Endothelial cell of umbilical vein (primary cell): ENCODE measurements around the gene NEBL. TPM values are rescaled to one million over a fixed set of nuclear protein-coding genes. Genes with fewer than 3 reads are reported as not detected.

Source experiments
- BruUV-seq: library from RNA; stranded (reverse); fragments of 400-500 nt; replicated peaks from 2 replicates; lab custom pipeline; 2021; lab: Mats Ljungman, UMichigan
- CTCF ChIA-PET: fragments of 300-600, 350-600 bp; sonication (Branson Sonifier 250); formaldehyde crosslinking; loops from one replicate; lab custom pipeline; 2021; ENCODE audit warnings: antibody characterized with exemption, inconsistent platforms; lab: Charles Lee
- POLR2A ChIA-PET: fragments of 300-600, 350-600 bp; sonication (Branson Sonifier 250); formaldehyde crosslinking; loops from one replicate; lab custom pipeline; 2021; ENCODE audit warnings: antibody characterized with exemption, inconsistent platforms; lab: Charles Lee
- DNase-seq: peaks from one replicate; pipeline ENCODE4 v3.0.0-alpha.2; 2011; ENCODE audit warnings: low read depth, low spot score
- FAIRE-seq: peaks from 2 replicates; lab custom pipeline; 2011; peaks lifted over from hg19 to GRCh38; lab: Jason Lieb, UNC
- H2AFZ ChIP-seq: 2 replicates; pipeline ENCODE4 v1.6.0; 2012; ENCODE audit warnings: low read depth, low read length, control low read depth, inconsistent platforms
- H3K27ac ChIP-seq: 2 replicates; pipeline ENCODE4 v1.5.1; 2011; ENCODE audit warnings: low read depth, mild to moderate bottlenecking, control low read depth, low read length, moderate library complexity; ENCODE audit not compliant: insufficient read depth
- H3K27me3 ChIP-seq, 2 experiments: 2 replicates each; pipeline versions ENCODE4 v1.6.0 to v1.6.1; 2011; ENCODE audit warnings: low read length in 2 of 2, mixed read lengths in 1 of 2; ENCODE audit not compliant: control insufficient read depth in 2 of 2, insufficient read depth in 2 of 2
- H3K36me3 ChIP-seq, 2 experiments: 2 replicates in 1 of 2; 3 replicates in 1 of 2; pipeline ENCODE4 v1.5.1; 2011; ENCODE audit warnings: low read length in 2 of 2, mild to moderate bottlenecking in 1 of 2, moderate library complexity in 1 of 2; ENCODE audit not compliant: control insufficient read depth in 2 of 2, insufficient read depth in 2 of 2; ENCODE audit errors: extremely low read depth in 1 of 2
- H3K4me1 ChIP-seq: 3 replicates; pipeline ENCODE4 v1.5.1; 2011; ENCODE audit warnings: mild to moderate bottlenecking, low read length; ENCODE audit not compliant: control insufficient read depth, insufficient read depth; ENCODE audit errors: extremely low read depth
- H3K4me2 ChIP-seq: 2 replicates; pipeline ENCODE4 v1.6.1; 2011; ENCODE audit warnings: low read length, control low read depth, mixed read lengths; ENCODE audit not compliant: insufficient read depth
- H3K4me3 ChIP-seq, 3 experiments: fragments of 200-600 bp in 1 of 3; sonication (generic), shearing (Covaris generic) in 1 of 3; replicated peaks in 1 of 3; 2 replicates each; pipeline ENCODE4 v1.5.1; 2011 to 2016; ENCODE audit warnings: control low read depth in 3 of 3, low read length in 3 of 3, mild to moderate bottlenecking in 2 of 3, inconsistent platforms in 1 of 3, low read depth in 1 of 3, moderate library complexity in 1 of 3; ENCODE audit not compliant: insufficient read depth in 1 of 3
- H3K79me2 ChIP-seq: 2 replicates; pipeline ENCODE4 v1.6.0; 2012; ENCODE audit warnings: low read length, inconsistent platforms; ENCODE audit not compliant: control insufficient read depth, insufficient read depth
- H3K9ac ChIP-seq: replicated peaks from 2 replicates; pipeline ENCODE3; 2011; ENCODE audit warnings: low read length, control low read depth; ENCODE audit not compliant: insufficient read depth; ENCODE audit errors: extremely low read depth
- H3K9me1 ChIP-seq: replicated peaks from 3 replicates; pipeline ENCODE4 v1.6.0; 2011; ENCODE audit warnings: mild to moderate bottlenecking, low read length; ENCODE audit not compliant: control insufficient read depth, insufficient read depth; ENCODE audit errors: extremely low read depth
- H3K9me3 ChIP-seq: replicated peaks from 2 replicates; pipeline ENCODE4 v1.5.1; 2012; ENCODE audit warnings: low read length, inconsistent platforms; ENCODE audit not compliant: control insufficient read depth, insufficient read depth
- H4K20me1 ChIP-seq: replicated peaks from 2 replicates; pipeline ENCODE3; 2011; ENCODE audit warnings: mild to moderate bottlenecking, low read length; ENCODE audit not compliant: control insufficient read depth, insufficient read depth; ENCODE audit errors: extremely low read depth
- EZH2 ChIP-seq: IDR thresholded peaks from 2 replicates; pipeline ENCODE4 v1.6.1; 2012; ENCODE audit warnings: borderline replicate concordance, low read depth, mild to moderate bottlenecking, moderate library complexity, low read length, inconsistent platforms; ENCODE audit not compliant: severe bottlenecking
- FOS ChIP-seq: IDR thresholded peaks from 2 replicates; pipeline ENCODE4 v1.6.1; 2011; ENCODE audit warnings: mild to moderate bottlenecking, low read length, moderate library complexity, borderline replicate concordance; ENCODE audit not compliant: insufficient read depth
- GATA2 ChIP-seq: IDR thresholded peaks from 2 replicates; pipeline ENCODE4 v1.7.0; 2011; ENCODE audit warnings: low read depth, mild to moderate bottlenecking, moderate library complexity, mixed read lengths, low read length; ENCODE audit not compliant: insufficient read length, insufficient read depth
- JUN ChIP-seq: IDR thresholded peaks from 2 replicates; pipeline ENCODE4 v1.6.1; 2011; ENCODE audit warnings: borderline replicate concordance, low read depth; ENCODE audit not compliant: insufficient read length, insufficient read depth
- MAX ChIP-seq: IDR thresholded peaks from 2 replicates; pipeline ENCODE4 v1.6.1; 2011; ENCODE audit not compliant: insufficient read depth, insufficient read length
- MYC ChIP-seq: IDR thresholded peaks from one replicate; pipeline ENCODE4 v1.6.1; 2011; ENCODE audit warnings: mild to moderate bottlenecking, low read depth, low read length
- POLR2A ChIP-seq: IDR thresholded peaks from 2 replicates; pipeline ENCODE4 v1.6.1; 2012; ENCODE audit warnings: low read depth, mild to moderate bottlenecking, control low read depth, low read length
- POLR2AphosphoS5 ChIP-seq: IDR thresholded peaks from 2 replicates; pipeline ENCODE4 v1.6.1; 2012; ENCODE audit warnings: low read depth, mild to moderate bottlenecking, control low read depth, low read length, moderate library complexity; ENCODE audit not compliant: insufficient read depth
- dilution Hi-C: fragments of 300-500 bp; cut with MboI; formaldehyde crosslinking; loops from one replicate; pipeline ENCODE4 v1.15.0; 2019; ENCODE audit warnings: low sequenced_read_pairs; ENCODE audit not compliant: extremely low pct_ligation_motif_present
- intact Hi-C: fragments of 100-400 bp; cut with micrococcal nuclease; formaldehyde crosslinking; loops from one replicate; pipeline ENCODE4 v1.10.0; 2022
- polyA plus RNA-seq, 4 experiments: library from polyadenylated mRNA; depleted of rRNA in 3 of 4; stranded (reverse) in 3 of 4; unstranded in 1 of 4; fragments of >200 nt; gene quantifications; 2 replicates each; pipeline versions ENCODE4 v1.2.1 to v1.2.3, GENCODE V29; 2011 to 2012; ENCODE audit warnings: missing spikeins in 1 of 4
- total RNA-seq: library from RNA; stranded (reverse); gene quantifications from 2 replicates; pipeline ENCODE4 v1.2.3, GENCODE V29; 2021
- TF ChIP-seq, protein P1 (sequence below), 2 donors: IDR thresholded peaks; 1 replicate in 1 of 2; 2 replicates in 1 of 2; pipeline ENCODE4 v1.5.1; 2011; ENCODE audit warnings: low read length in 2 of 2, mild to moderate bottlenecking in 2 of 2, moderate library complexity in 2 of 2, control low read depth in 1 of 2, inconsistent platforms in 1 of 2, low read depth in 1 of 2; ENCODE audit not compliant: insufficient read depth in 1 of 2; ENCODE audit errors: extremely low read depth in 1 of 2

NEBL gene
- total and polyA plus RNA-seq, 2 donors (not counting 3 experiments of a cell fraction or from before 2014, with no cell fraction given): 0.17 to 0.66 TPM

- CTCF ChIA-PET: interaction anchor here (1.0 kb wide), 1 partner anchor 10 kb away, joined by 3 read pairs; no protein-coding TSS in a partner anchor
- Histone ChIP-seq H3K36me3 (no peaks in the 10 kb centered on the region), H3K79me2 (no peaks in the 10 kb centered on the region), H2AFZ (no peak overlapping the region), H3K27me3 (peaks cover 2% of the 10 kb centered on the region in 2 experiments), H3K9me1 (no peaks in the 10 kb centered on the region), H3K27ac (no peak overlapping the region), H3K4me1 (no peaks in the 10 kb centered on the region), H3K4me3 (no peak overlapping the region), H3K9me3 (no peaks in the 10 kb centered on the region), H3K9ac (no peak overlapping the region), H4K20me1 (no peaks in the 10 kb centered on the region), H3K4me2 (no peak overlapping the region)
- POLR2A ChIA-PET: no interaction called here
- BruUV-seq: no TSS peak
- TF ChIP-seq EZH2 (no peak), POLR2A (no peak), POLR2AphosphoS5 (no peak), JUN (no peak), MYC (no peak), MAX (no peak), FOS (no peak), GATA2 (no peak)
- TF ChIP-seq, protein P1, sequence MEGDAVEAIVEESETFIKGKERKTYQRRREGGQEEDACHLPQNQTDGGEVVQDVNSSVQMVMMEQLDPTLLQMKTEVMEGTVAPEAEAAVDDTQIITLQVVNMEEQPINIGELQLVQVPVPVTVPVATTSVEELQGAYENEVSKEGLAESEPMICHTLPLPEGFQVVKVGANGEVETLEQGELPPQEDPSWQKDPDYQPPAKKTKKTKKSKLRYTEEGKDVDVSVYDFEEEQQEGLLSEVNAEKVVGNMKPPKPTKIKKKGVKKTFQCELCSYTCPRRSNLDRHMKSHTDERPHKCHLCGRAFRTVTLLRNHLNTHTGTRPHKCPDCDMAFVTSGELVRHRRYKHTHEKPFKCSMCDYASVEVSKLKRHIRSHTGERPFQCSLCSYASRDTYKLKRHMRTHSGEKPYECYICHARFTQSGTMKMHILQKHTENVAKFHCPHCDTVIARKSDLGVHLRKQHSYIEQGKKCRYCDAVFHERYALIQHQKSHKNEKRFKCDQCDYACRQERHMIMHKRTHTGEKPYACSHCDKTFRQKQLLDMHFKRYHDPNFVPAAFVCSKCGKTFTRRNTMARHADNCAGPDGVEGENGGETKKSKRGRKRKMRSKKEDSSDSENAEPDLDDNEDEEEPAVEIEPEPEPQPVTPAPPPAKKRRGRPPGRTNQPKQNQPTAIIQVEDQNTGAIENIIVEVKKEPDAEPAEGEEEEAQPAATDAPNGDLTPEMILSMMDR (IDR thresholded peaks at IDR 0.05; ENCODE audit: extremely low read depth in 1 of 2, insufficient read depth in 1 of 2, low read depth in 1 of 2, low read length in 2 of 2): no peak
- dilution Hi-C loops (no loop called here), intact Hi-C loops (no loop called here)
- DNase-seq (no peak), FAIRE-seq (no peak)
Observed at GRCh38 chr10:20885678-20886077, 11.4 kb downstream of the NEBL start.
